Calu3 (cell line): ENCODE results near the gene PPFIBP1. TPM values are rescaled to one million over a fixed set of nuclear protein-coding genes. Genes with fewer than 3 reads are reported as not detected.

ENCODE experiments used
- BruUV-seq: library from RNA; stranded (reverse); fragments of 400-500 nt; replicated peaks from 2 replicates; lab custom pipeline; 2021; lab: Mats Ljungman, UMichigan
- CTCF ChIA-PET: fragments of 300-600 bp; sonication (Branson Sonifier 250); formaldehyde crosslinking; loops from one replicate; lab custom pipeline; 2022; ENCODE audit warnings: antibody characterized with exemption; lab: Charles Lee
- DNase-seq: peaks from one replicate; pipeline ENCODE4 v3.0.0; 2022
- H3K27ac Mint-ChIP-seq: one replicate; pipeline ENCODE4 v1.8.0; 2022; ENCODE audit warnings: mixed read lengths; ENCODE audit not compliant: unreplicated experiment
- H3K27me3 Mint-ChIP-seq: one replicate; pipeline ENCODE4 v1.8.0; 2022; ENCODE audit warnings: mixed read lengths; ENCODE audit not compliant: unreplicated experiment
- H3K36me3 Mint-ChIP-seq: one replicate; pipeline ENCODE4 v1.8.0; 2022; ENCODE audit warnings: mild to moderate bottlenecking, moderate library complexity, mixed read lengths; ENCODE audit not compliant: insufficient read depth, unreplicated experiment
- H3K4me1 Mint-ChIP-seq: one replicate; pipeline ENCODE4 v1.8.0; 2022; ENCODE audit warnings: mild to moderate bottlenecking, low read depth, mixed read lengths; ENCODE audit not compliant: unreplicated experiment
- H3K4me3 Mint-ChIP-seq: one replicate; pipeline ENCODE4 v1.8.0; 2022; ENCODE audit warnings: mild to moderate bottlenecking, low read depth, moderate library complexity, mixed read lengths; ENCODE audit not compliant: unreplicated experiment
- H3K9me3 Mint-ChIP-seq: one replicate; pipeline ENCODE4 v1.8.0; 2022; ENCODE audit warnings: low read depth, mixed read lengths; ENCODE audit not compliant: unreplicated experiment
- CTCF ChIP-seq: fragments of 200-600 bp; IDR thresholded peaks from one replicate; pipeline ENCODE4 v1.8.0; 2022; ENCODE audit warnings: antibody characterized with exemption; ENCODE audit not compliant: unreplicated experiment
- intact Hi-C: fragments of 100-400 bp; cut with micrococcal nuclease; formaldehyde crosslinking; loops from one replicate; pipeline ENCODE4 v1.10.0; 2022; ENCODE audit not compliant: unreplicated experiment
- total RNA-seq: library from RNA; stranded (reverse); gene quantifications from 2 replicates; pipeline ENCODE4 v1.2.3, GENCODE V29; 2022

The PPFIBP1 gene
- total RNA-seq, 1 experiment from 2014 or later: 58.7 TPM

DNA sequence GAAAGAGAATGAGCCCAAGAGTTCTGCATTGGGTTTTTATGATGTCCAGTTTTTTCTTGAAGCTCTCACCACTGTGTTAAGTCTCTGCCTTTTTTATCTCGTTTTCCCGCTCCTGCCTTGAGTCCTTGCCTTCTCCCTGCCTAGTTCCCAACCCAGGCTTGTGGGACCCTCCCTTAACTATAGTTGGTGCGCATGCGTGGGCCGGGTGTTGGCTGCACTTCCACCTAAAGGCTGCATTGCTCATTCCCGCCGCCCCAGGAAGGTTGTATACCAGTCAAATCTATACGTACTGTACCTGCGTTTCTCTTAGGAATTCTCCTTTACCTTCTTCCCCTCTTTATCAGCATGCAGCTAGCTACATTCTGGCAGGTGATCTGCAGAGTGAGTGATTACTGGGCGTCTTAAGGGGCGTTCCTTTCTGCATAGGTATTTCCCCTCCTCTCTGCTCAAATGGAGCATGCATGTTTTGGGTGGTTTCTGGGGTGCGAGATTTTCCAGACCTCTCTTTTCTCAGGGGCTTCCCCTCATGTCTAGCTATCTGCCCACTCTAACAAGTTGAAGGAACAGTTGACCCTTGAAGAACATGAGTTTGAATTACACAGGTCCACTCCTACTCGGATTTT, 165.7 kb downstream of the PPFIBP1 start:
- no peak for DNase-seq
- no TSS peak for BruUV-seq
- CTCF ChIA-PET: no interaction called here
- intact Hi-C loops: no loop called here
- H3K27me3 Mint-ChIP-seq: no peaks in the 10 kb centered on the region
- H3K4me1 Mint-ChIP-seq: no peaks in the 10 kb centered on the region
- H3K27ac Mint-ChIP-seq: no peak overlapping the region
- H3K9me3 Mint-ChIP-seq: no peaks in the 10 kb centered on the region
- TF ChIP-seq CTCF: no peak
- H3K36me3 Mint-ChIP-seq: peaks cover 3% of the 10 kb centered on the region
- H3K4me3 Mint-ChIP-seq: no peak overlapping the region

- no TSS peak for BruUV-seq
- Mint-ChIP-seq H3K4me3 (no peak overlapping the region), H3K27ac (no peak overlapping the region), H3K36me3 (peaks cover 3% of the 10 kb centered on the region), H3K27me3 (no peaks in the 10 kb centered on the region), H3K9me3 (no peaks in the 10 kb centered on the region), H3K4me1 (no peaks in the 10 kb centered on the region)
- no peak for DNase-seq
- TF ChIP-seq CTCF: no peak
- intact Hi-C loops: no loop called here
- CTCF ChIA-PET: interaction anchor here (0.6 kb wide), 1 partner anchor 9 kb away, joined by 6 read pairs; no protein-coding TSS in a partner anchor
Observed at GRCh38 chr12:27693403-27693802, 169.4 kb downstream of the PPFIBP1 start.

DNA sequence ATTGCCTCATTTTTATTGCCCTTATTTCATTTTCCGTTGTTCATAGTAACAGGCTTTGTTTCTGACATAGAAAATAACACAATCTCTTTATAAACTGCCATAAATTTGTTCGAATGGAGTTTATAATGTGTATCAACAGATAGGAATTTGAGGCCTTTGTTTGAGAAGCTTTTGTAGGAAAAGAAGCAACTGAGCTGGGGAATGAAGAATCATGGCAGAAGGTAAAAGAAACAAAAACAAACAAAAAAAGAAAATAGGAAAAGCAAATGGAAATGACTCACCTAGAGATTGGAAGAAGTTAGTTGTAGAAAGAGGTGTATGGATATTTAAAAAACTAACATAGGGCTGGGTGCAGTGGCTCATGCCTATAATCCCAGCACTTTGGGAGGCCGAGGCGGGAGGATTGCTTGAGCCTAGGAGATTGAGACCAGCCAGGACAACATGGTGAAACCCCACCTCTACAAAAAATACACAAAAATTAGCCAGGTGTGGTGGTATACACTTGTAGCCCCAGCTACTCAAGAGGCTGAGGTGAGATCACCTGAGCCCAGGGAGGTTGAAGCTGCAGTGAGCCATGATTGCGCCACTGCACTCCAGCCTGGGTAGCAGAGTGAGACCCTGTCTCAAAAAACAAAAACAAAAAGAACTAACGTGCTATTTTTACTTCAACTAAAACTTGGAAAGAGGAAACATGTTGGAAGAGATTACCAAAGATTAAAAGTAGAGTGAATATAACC, 171.7 kb downstream of the PPFIBP1 start:
- Mint-ChIP-seq H3K4me3 (no peak overlapping the region), H3K9me3 (no peaks in the 10 kb centered on the region), H3K27ac (no peak overlapping the region), H3K27me3 (no peaks in the 10 kb centered on the region), H3K4me1 (no peaks in the 10 kb centered on the region), H3K36me3 (peaks cover 3% of the 10 kb centered on the region)
- CTCF ChIA-PET: no interaction called here
- intact Hi-C loops: no loop called here
- no TSS peak for BruUV-seq
- TF ChIP-seq CTCF: no peak
- no peak for DNase-seq

GRCh38 chr12:27696293-27696652, 172.3 kb downstream of the PPFIBP1 start, which contains the start of gene REP15:
TSS of gene REP15 (plus strand) at chr12:27696447. CDS start at chr12:27696563, 116 bp downstream.
- no peaks in the 10 kb centered on the region for H3K9me3 Mint-ChIP-seq
- no peak within 1 kb of the TSS for H3K27ac Mint-ChIP-seq
- no peak for TF ChIP-seq CTCF
- CTCF ChIA-PET: no interaction called here
- no peaks in the 10 kb centered on the region for H3K27me3 Mint-ChIP-seq
- BruUV-seq: no TSS peak
- H3K4me3 Mint-ChIP-seq: no peak within 1 kb of the TSS
- intact Hi-C loops: no loop called here
- H3K36me3 Mint-ChIP-seq: peaks cover 3% of the 10 kb centered on the region
- no peaks in the 10 kb centered on the region for H3K4me1 Mint-ChIP-seq
- no peak for DNase-seq
